ENCODE results near the gene LSP1.

LSP1 gene

GRCh38 chr11:1927026-1927847, 74.4 kb downstream of the LSP1 start:
- DNase-seq (ENCODE audit: low read depth in 3 of 3) = no peak

GRCh38 chr11:1927848-1928469, 75.1 kb downstream of the LSP1 start:
- no peak for DNase-seq (ENCODE audit: low read depth in 3 of 3)

GRCh38 chr11:1928470-1928890, 75.6 kb downstream of the LSP1 start:
- no peak for DNase-seq (ENCODE audit: low read depth in 3 of 3)

- DNase-seq (ENCODE audit: low read depth in 3 of 3) = no peak
These were observed 76.1 kb downstream of the LSP1 start for GRCh38 chr11:1928891-1929541.

- DNase-seq (ENCODE audit: low read depth in 3 of 3) = no peak
These were observed 77.0 kb downstream of the LSP1 start for GRCh38 chr11:1929621-1930461.

- DNase-seq (ENCODE audit: low read depth in 3 of 3) = no peak
These were observed 77.6 kb downstream of the LSP1 start for GRCh38 chr11:1930462-1930830.

- DNase-seq (ENCODE audit: low read depth in 3 of 3) = no peak
These were observed 78.6 kb downstream of the LSP1 start for GRCh38 chr11:1931341-1932104.

- DNase-seq (ENCODE audit: low read depth in 3 of 3) = no peak
These were observed 79.2 kb downstream of the LSP1 start for GRCh38 chr11:1932105-1932480.

GRCh38 chr11:1932681-1933080, 79.8 kb downstream of the LSP1 start:
- DNase-seq (ENCODE audit: low read depth in 3 of 3) = no peak

GRCh38 chr11:1933416-1934334, 80.8 kb downstream of the LSP1 start:
- DNase-seq (ENCODE audit: low read depth in 3 of 3) = no peak

- no peak for DNase-seq (ENCODE audit: low read depth in 3 of 3)
These were observed 81.7 kb downstream of the LSP1 start for GRCh38 chr11:1934335-1935155.

- DNase-seq (ENCODE audit: low read depth in 3 of 3) = no peak
These were observed 82.5 kb downstream of the LSP1 start for GRCh38 chr11:1935156-1936071.

- no peak for DNase-seq (ENCODE audit: low read depth in 3 of 3)
These were observed 83.3 kb downstream of the LSP1 start for GRCh38 chr11:1936072-1936780.

GRCh38 chr11:1936781-1937615, 84.1 kb downstream of the LSP1 start:
- no peak for DNase-seq (ENCODE audit: low read depth in 3 of 3)

- no peak for DNase-seq (ENCODE audit: low read depth in 3 of 3)
These were observed 84.9 kb downstream of the LSP1 start for GRCh38 chr11:1937616-1938342.
